ENCODE measurements around the gene SEC63.
A peak's percentile ranks its signal among the peaks of the same experiment; 100 is the strongest.
"Not testable (repeated sequence)": the region's sequence is repeated elsewhere in the genome, so short reads cannot be mapped to it uniquely, and the experiment has no call there.

The SEC63 gene

DNA sequence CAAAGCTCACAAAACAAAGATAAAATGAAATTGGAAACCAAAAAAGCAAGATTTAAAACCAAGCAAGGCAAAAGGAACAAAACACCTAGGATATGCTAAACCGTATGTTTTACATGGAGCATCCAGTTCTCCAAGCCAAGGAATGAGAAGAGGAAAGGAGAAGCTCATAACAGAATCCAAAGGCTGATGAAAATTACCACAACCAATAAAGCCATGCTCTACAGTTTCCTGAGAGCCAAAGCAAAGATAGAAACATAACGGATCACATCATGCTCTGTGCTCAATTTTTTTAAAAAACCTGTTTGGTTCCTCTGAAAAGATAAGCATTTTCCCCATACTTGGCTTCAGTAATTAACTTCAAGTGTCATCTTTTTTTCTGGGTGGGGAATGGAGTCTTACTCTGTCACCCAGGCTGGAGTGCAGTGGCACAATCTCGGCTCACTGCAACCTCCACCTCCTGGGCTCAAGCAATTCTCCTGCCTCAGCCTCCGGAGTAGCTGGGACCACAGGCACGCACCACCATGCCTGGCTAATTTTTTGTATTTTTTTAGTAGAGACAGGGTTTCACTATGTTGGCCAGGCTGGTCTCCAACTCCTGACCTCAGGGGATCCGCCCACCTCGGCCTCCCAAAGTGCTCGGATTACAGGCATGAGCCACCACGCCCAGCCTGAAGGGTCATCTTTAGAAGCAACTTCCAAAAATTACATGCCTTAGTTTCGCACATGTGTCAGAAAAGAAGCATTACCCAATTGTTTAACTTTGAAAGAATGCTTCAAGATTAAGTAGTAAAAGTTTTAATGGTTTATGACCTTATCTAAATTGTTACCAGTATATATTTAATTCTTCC is 31.1 kb downstream of the SEC63 start:
- not testable (repeated sequence) for DNase-seq

DNA sequence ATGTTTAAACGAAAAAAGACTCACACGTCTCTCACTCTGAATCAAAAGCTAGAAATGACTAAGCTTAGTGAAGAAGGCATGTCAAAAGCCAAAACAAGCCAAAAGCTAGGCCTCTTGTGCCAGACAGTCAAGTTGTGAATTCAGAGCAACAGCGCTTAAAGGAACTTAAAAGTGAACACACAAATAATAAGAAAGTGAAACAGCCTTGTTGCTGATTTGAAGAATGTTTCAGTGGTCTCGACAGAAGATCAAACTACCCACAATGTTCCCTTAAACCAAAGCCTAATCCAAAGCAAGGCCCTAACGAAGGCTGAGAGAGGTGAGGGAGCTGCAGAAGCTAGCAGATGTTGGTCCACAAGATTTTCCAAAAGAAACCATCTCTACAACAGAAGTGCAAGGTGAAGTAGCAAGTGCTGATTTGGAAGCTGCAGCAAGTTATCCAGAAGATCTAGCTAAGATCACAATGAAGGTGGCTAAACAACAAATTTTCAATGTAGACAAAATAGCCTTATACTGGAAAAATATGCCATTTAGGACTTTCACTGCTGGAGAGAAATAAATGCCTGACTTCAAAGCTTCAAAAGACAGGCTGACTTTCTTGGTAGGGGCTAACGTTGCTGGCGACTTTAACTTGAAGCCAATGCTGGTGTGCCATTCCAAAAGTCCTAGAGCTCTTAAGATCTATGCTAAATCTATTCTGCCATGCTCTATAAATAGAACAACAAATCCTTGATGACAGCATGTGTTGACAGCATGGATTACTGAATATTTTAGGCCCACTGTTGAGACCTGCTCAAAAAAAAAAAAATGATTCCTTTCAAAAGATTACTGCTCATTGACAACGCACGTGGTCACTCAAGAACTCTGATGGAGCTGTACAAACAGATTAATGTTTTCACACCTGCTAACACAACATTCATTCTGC is 40.3 kb downstream of the SEC63 start:
- no peak for DNase-seq

DNA sequence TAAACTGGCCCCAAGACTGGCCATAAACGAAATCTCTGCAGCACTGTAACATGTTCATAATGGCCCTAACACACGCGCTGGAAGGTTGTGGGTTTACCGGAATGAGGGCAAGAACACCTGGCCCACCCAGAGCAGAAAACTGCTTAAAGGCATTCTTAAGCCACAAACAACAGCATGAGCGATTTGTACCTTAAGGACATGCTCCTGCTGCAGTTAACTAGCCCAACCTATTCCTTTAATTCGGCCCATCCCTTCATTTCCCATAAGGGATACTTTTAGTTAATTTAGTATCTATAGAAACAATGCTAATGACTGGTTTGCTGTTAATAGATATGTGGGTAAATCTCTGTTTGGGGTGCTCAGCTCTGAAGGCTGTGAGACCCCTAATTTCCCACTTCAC is 41.0 kb downstream of the SEC63 start:
- DNase-seq, result not testable (repeated sequence)

DNA sequence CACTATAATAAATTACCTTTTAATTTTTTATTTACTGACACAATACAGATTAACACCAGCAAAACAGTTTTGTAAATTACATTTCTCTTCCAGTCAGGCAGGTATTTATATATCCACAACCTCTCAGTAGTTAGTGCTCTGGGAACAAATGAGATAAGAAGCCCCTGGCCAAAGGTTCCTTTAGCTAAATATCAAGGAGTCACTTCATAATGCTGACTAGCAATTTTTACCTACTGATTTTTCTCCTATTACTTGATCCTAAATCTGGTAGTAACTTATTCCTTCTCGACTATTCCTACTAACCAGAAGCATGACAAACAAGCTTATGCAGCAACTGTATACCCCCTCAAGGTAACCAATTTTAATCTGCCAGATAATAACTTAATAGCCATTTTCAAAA is 46.3 kb downstream of the SEC63 start:
- DNase-seq, result no peak

DNA sequence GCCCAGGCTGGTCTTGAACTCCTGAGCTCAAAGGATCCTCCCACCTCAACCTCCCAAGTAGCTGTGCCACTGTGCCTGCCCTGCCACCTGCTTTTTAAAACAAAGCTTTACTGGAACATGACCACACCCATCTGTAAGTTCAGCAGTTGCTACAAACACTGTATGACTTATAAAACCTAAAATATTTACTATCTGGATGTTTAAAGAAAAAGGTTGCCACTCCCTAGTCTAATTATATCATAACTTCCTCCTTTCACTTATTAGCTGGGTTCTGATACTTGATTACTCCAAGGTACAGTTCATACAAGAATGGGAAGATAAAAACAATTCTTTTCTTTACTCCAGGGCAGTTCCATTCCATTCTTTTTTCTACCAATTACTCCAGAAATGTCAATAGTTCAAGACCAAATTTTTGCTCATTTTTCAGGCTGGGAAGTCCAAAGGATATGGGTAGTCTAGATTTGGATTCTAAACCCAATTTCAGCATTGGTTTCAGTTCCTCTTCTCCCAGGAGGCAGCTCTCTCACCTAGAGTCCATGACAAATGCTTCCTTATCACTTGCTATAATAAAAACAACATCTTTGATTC is 63.1 kb downstream of the SEC63 start:
- DNase-seq, result peak; percentile 42 to 43

DNA sequence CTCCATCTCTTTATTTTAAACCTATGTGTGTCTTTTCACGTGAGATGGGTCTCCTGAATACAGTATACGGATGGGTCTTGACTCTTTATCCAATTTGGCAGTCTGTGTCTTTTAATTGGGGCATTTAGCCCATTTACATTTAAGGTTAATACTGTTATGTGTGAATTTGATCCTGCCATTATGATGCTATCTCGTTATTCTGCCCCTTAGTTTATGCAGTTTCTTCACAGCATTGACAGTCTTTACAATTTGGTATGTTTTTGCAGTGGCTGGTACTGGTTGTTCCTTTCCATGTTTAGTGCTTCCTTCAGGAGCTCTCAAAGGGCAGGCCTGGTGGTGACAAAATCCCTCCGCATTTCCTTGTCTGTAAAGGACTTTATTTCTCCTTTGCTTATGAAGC is 67.6 kb downstream of the SEC63 start:
- not testable (repeated sequence) for DNase-seq

DNA sequence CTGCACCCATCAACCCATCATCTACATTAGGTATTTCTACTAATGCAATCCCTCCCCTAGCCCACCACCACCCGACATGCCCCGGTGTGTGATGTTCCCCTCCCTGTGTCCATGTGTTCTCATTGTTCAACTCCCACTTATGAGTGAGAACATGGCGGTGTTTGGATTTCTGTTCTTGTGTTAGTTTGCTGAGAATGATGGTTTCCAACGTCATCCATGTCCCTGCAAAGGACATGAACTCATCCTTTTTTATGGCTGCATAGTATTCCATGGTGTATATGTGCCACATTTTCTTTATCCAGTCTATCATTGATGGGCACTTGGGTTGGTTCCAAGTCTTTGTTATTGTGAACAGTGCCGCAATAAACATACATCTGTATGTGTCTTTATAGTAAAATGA is 72.1 kb downstream of the SEC63 start:
- DNase-seq, result not testable (repeated sequence)

DNA sequence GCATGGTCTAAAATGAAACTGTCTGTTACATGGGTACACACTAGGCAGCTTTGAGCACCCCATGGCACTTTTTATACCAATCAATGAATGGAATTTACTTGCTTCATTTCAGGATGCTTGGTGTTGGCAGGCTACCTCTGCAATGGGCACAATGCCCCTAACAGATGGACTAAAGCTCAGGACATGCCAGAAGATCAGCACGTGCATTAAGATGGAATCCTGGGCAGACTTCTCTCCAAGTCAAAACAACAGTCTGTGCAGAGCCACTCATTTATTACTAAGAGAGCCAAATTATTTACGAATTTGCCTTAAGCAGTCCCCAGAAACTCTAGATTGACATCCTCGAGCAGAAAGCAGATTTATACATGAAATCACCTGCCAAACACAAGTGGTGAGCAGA is 78.1 kb downstream of the SEC63 start:
- DNase-seq, result no peak

DNA sequence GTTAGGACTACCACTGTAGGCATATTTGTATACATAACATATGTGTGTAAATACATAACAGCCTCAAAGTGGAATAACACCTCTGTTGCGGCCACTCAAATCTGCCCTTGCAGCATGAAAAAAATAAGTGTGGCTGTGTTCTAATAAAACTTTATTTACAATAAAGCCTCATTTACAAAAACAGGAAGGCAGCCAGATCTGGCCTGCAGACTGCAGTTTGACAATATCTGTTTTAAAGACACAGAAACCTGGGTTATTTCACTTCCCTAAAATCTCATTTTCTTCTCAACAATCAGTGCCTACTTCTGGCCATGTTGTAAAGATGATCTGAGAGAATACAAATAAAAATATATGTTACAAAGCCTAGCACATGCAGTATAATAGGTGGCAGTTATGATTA is 80.0 kb downstream of the SEC63 start:
- DNase-seq, result peak; percentile 25 to 31

DNA sequence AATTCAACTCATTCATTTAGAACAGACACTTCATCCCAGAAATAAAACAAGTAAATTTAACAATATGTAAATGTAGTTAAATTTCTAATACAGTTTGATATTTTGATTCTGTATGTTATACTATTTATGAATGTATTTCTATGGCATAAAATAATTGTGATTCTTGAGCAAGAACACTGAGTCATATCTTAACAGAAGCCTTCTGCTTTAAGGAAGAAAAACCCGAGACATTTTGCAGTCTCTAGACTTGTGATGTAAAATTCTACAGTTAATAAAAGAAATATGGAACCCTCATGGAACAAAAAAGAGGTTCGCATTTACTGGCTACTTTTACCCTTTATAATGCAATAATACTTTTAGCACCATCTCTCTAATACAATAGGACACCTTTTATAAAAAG is 86.0 kb downstream of the SEC63 start:
- peak; percentile 31 to 51 for DNase-seq

DNA sequence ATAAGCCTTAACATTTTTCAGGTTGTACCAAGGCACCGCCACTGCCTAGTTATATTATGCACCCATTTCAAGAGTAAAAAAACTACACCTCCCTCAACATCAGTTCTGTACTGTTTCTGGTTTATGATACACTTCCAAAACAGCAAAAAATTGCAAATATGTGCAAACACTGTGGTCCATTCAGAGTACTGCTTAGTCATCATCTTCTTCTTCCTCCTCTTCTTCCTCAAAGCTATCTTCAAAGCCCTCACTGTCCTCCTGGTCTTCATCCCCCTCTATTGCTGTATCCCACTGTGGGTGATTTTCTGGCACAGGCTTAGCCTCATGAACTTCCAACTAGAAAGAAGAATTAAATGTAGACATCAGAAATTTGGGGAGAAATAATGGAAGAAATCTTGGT is 86.5 kb downstream of the SEC63 start:
- not testable (repeated sequence) for DNase-seq

DNA sequence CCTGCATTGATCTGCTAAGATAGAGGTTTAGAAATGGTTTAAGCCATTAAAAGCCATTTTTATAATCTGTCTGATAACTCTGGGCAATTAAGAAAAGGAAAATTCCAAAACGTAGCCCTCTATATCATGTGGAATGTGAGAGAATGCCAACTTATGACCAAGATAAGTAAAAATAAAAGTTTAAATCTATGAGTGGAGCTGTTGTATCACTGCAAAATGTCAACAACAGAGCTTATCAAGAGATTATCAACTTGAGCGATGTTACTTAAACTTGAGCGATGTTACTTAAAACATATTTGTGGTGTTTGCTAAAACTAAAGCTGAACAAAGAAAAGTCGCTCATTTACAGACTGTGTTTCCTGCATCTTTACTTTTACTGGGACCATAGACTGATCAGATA is 87.0 kb downstream of the SEC63 start:
- no peak for DNase-seq

DNA sequence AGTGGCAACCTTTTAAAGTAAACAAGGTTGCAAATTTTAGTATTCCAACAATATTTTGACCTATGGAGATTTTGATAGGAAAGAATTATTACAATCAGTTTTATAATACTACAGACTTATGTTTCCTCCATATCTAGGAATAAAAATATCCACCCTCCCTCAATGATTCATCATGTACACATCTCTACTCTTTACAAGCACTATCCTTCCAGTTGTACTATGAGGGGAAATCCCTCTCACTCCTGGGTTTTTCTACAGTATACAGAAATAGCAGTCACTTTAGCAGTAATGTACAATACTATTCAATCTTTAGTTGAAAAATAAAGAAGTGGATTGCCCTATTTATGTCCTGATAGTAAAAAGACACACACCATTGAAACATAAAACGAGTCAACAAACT is 87.6 kb downstream of the SEC63 start:
- peak in 1 of 2 donors; percentile 4 for DNase-seq

DNA sequence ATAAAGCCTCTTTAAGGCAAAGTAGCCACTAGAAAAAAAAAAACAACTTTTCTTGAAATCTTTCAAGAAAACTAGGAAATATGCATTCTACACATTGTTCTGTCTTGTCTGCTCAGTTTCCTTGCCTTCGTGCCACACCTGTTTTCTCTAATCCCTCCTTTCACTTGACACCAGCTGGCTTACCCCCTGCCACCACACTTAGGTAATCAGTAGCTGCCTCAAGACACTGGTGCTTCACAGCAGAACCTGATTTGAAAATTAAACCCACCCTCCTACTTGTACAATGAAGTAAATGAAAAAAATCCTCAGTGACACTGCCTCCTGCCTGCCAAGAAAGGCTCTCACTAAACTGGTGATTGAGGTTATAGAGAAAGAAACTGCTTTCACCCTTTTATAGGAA is 88.1 kb downstream of the SEC63 start:
- DNase-seq, result no peak

DNA sequence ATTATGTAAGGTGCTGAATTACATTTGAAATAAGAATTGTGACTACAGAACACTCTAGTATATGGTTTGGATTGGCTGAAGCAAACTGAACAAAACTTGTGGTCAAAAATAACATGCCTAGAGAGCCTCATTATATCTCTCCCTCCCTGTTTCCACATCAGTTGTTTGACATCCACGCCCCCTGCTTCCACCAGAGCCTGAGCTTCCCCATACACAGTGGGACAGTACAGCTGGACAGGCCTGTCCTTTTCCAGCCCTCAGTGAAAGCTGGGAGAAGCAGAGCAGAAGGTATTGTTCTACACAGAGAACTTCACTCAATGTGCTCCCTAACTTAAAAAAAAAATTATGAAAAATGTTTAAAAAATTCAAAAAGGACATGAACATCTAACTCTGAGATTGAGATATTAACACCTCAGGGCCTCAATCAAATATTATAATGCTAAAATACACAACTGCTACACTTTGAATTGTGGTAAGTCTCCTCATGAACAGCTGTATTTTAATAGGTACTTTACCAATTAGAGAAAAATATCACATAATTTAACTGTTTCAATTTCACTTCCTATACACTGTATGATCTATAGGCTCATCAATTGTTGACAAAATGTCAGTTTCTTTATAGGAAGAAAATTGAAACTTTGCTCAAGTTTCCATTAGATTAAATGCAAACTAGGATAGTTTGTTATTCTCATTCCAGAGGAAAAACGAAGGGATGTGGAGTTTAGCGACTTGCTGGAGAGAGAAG is 89.0 kb downstream of the SEC63 start:
- DNase-seq, result no peak

DNA sequence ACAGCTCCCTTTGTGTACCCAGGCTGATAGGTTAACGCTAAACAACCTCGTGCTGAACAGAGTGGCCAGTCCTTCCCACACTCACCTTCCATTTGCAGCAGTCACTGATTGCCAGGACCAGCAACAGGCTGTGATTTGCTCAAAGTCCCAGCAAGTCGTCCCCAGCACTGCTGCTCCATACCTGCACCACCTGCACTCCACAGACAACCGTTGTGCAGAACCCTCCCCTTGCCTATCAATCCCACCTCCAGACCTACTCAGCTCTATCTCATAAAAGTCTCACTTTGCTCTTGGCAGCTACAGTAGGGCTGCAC is 90.7 kb downstream of the SEC63 start:
- DNase-seq, result no peak

DNA sequence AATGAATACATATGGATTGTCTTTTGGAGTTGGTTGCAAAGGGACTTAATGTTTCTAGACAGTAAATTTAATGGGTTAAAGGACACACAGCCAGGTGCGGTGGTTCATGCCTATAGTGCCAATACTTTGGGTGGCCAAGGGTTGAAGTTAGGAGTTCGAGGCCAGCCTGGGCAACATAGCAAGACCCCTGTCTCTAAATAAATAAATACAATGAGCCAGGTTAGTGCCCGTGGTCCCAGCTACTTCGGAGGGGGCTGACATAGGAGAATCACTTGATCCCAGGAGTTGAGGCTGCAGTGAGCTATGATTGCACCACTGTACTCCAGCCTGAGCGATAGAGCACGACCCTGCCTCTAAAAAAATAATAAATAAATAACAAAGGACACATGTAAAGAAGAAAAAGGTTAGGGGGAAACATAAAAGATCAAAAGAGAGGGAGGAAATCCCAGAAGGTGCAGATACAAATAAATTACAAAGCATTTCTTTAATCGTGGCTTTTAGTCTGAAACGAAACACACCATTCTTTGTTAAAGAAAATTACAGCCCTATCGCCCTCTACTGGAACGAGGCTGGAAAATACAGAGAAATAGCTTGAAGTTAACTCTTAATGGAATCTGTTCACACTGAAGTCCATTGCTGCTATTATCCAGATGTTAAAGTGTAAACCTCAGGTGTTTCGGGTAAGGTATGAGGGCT is 91.3 kb downstream of the SEC63 start:
- DNase-seq, result peak; percentile 18 to 52

DNA sequence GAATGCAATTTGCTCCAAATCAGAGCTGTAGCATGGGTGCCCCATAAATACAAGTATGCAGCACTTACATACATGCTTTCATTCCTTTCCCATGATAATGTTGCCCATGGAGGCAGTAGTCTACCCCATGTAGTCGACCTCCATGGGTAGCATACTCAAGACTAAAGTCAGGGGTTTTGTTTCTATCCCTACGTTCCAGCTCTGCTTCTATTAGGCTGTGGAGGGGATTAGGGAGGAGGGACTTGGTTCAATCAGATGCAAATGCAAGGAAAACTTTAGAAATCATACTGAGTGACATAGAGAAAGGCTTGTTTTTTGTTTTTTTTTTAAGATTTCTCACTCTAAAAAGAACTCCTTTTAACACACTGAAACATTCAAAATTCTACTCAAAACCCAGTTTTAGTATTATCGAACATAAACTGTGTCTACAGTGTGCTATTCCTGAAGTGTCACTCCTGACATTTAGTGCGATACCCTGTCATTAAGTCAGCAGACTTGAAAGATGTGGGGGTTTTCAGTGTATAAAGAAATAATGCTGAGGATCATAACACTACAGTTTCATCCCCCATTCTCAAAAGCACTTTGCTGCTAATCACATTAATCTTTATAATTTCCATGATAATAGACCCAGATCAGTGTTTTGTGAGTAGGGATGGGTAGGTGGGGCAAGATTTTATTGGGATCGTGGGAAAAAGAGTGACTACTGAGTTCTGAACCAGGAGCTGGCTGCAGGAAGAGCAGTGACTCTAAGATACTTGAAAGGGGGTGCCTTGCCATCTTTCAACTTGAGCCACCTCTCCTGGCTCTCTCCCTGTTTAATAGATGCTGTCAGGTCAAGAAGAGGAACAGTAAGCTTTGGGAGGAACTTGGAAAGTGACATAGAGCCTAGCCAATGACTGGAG is 93.5 kb downstream of the SEC63 start:
- DNase-seq, result no peak

DNA sequence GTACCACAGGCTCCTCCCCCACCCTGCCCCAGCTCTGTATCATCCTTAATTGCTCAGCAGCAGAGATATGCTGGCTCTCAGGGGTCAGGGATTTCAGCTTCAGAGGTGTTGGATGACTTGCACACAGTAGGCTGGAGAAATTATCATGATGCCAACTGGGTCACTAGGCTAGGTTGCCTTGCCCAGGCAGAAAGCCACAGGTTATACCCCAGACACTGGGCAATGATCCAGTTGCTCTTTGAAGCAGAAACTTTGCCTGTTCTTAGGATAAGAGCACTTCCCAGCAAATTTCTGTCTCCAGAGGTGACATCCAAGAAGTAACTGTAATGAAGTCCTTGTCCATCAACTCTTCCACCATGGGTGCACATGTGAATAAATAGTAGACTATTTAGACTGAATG is 95.6 kb downstream of the SEC63 start:
- no peak for DNase-seq

DNA sequence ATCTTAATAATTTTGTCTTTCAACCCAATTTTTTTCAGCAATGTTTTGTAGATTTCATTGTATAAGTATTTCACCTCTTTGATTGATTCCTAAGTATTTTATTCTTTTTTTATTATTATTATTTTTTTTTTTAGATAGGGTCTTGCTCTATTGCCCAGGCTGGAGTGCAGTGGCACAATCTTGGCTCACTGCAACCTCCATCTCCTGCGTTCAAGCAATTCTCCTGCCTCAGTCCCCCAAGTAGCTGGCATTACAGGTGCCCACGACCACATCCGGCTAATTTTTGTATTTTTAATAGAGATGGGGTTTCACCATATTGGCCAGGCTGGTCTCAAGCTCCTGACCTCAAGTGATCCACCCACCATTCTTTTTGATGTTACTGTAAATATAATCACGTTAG is 97.0 kb downstream of the SEC63 start:
- DNase-seq, result not testable (repeated sequence)

DNA sequence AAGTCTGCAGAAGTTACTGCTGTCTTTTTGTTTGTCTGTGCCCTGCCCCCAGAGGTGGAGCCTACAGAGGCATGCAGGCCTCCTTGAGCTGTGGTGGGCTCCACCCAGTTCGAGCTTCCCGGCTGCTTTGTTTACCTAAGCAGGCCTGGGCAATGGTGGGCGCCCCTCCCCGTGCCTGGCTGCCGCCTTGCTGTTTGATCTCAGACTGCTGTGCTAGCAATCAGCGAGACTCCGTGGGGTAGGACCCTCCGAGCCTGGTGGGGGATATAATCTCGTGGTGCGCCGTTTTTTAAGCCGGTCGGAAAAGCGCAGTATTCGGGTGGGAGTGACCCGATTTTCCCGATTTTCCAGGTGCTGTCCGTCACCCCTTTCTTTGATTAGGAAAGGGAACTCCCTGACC is 97.9 kb downstream of the SEC63 start:
- DNase-seq, result not testable (repeated sequence)

All from inflammatory macrophage treated with lipopolysaccharide for 1 hour (primary cell).